GM10266 (cell line): ENCODE measurements around the gene BAIAP3.

Experiments
- DNase-seq: peaks from one replicate; pipeline ENCODE4 v3.0.0; 2012; ENCODE audit errors: extremely low spot score
- CTCF ChIP-seq: IDR thresholded peaks from 2 replicates; pipeline ENCODE4 v1.5.1; 2012; ENCODE audit warnings: mild to moderate bottlenecking, low read depth; ENCODE audit not compliant: control insufficient read depth, insufficient read depth; ENCODE audit errors: missing control alignments

The BAIAP3 gene

GRCh38 chr16:1336619-1337018, 3.2 kb downstream of the BAIAP3 start:
- no peak for DNase-seq
- no peak for TF ChIP-seq CTCF

- TF ChIP-seq CTCF, result no peak
- no peak for DNase-seq
Observed at GRCh38 chr16:1337486-1337885, 4.0 kb downstream of the BAIAP3 start.

- TF ChIP-seq CTCF, result peak; percentile 77
- DNase-seq, result no peak
Observed at GRCh38 chr16:1338119-1338730, 4.8 kb downstream of the BAIAP3 start.

- no peak for TF ChIP-seq CTCF
- no peak for DNase-seq
Observed at GRCh38 chr16:1338855-1339675, 5.6 kb downstream of the BAIAP3 start.

- no peak for TF ChIP-seq CTCF
- no peak for DNase-seq
Observed at GRCh38 chr16:1340730-1341494, 7.5 kb downstream of the BAIAP3 start.

GRCh38 chr16:1341495-1342420, 8.3 kb downstream of the BAIAP3 start:
- TF ChIP-seq CTCF, result no peak
- no peak for DNase-seq
